ENCODE measurements around the gene WASL.

Gene WASL

GRCh38 chr7:123658023-123658422 lies 90.8 kb downstream of the WASL start:
- TF ChIP-seq CTCF (conservative IDR thresholded peaks at IDR 0.05) (no peak), ZFX (IDR thresholded peaks at IDR 0.05) (no peak)
- no peak overlapping the region for H3K27ac ChIP-seq

- no peak overlapping the region for H3K27ac ChIP-seq
- TF ChIP-seq CTCF (conservative IDR thresholded peaks at IDR 0.05): no peak
- TF ChIP-seq ZFX (IDR thresholded peaks at IDR 0.05): no peak
Observed at GRCh38 chr7:123657304-123657685, 91.5 kb downstream of the WASL start.

- TF ChIP-seq ZFX (IDR thresholded peaks at IDR 0.05): no peak
- no peak for TF ChIP-seq CTCF (conservative IDR thresholded peaks at IDR 0.05)
- no peak overlapping the region for H3K27ac ChIP-seq
Observed at GRCh38 chr7:123656544-123657303, 92.1 kb downstream of the WASL start.

GRCh38 chr7:123655614-123656013 lies 93.2 kb downstream of the WASL start, which contains the start of gene LMOD2:
TSS of gene LMOD2 (plus strand) at chr7:123655866. CDS start at chr7:123655964, 98 bp downstream.
- no peak for TF ChIP-seq ZFX (IDR thresholded peaks at IDR 0.05)
- TF ChIP-seq CTCF (conservative IDR thresholded peaks at IDR 0.05): no peak
- H3K27ac ChIP-seq: no peak within 1 kb of the TSS

- no peak overlapping the region for H3K27ac ChIP-seq
- TF ChIP-seq CTCF (conservative IDR thresholded peaks at IDR 0.05) (no peak), ZFX (IDR thresholded peaks at IDR 0.05) (no peak)
Observed at GRCh38 chr7:123653162-123653561, 95.6 kb downstream of the WASL start.

- H3K27ac ChIP-seq: no peak overlapping the region
- no peak for TF ChIP-seq ZFX (IDR thresholded peaks at IDR 0.05)
- no peak for TF ChIP-seq CTCF (conservative IDR thresholded peaks at IDR 0.05)
Observed at GRCh38 chr7:123652406-123652805, 96.4 kb downstream of the WASL start.

GRCh38 chr7:123650595-123650994 lies 98.2 kb downstream of the WASL start:
- no peak overlapping the region for H3K27ac ChIP-seq
- TF ChIP-seq CTCF (conservative IDR thresholded peaks at IDR 0.05): no peak
- no peak for TF ChIP-seq ZFX (IDR thresholded peaks at IDR 0.05)
